Astrocyte (in vitro differentiated cells and primary cell): ENCODE measurements around the gene NSD1. TPM values are rescaled to one million over a fixed set of nuclear protein-coding genes. Genes with fewer than 3 reads are reported as not detected.

Experiments
- DNase-seq: peaks from one replicate; pipeline ENCODE4 v3.0.0-alpha.2; 2010; ENCODE audit warnings: low read depth
- FAIRE-seq: peaks from 2 replicates; lab custom pipeline; 2011; peaks lifted over from hg19 to GRCh38; lab: Jason Lieb, UNC
- H2AFZ ChIP-seq: 2 replicates; pipeline ENCODE4 v1.6.0; 2012; ENCODE audit warnings: low read depth, low read length, inconsistent platforms
- H3K27ac ChIP-seq: 2 replicates; pipeline ENCODE4 v1.5.1; 2011; ENCODE audit warnings: low read depth, low read length, inconsistent platforms
- H3K27me3 ChIP-seq: 2 replicates; pipeline ENCODE4 v1.6.0; 2011; ENCODE audit warnings: low read length, inconsistent platforms; ENCODE audit not compliant: insufficient read depth
- H3K36me3 ChIP-seq: 2 replicates; pipeline ENCODE4 v1.5.1; 2011; ENCODE audit warnings: low read length, inconsistent platforms; ENCODE audit not compliant: insufficient read depth
- H3K4me1 ChIP-seq: 2 replicates; pipeline ENCODE4 v1.5.1; 2011; ENCODE audit warnings: low read length, inconsistent platforms; ENCODE audit not compliant: insufficient read depth
- H3K4me2 ChIP-seq: 2 replicates; pipeline ENCODE4 v1.6.0; 2012; ENCODE audit warnings: low read length, inconsistent platforms
- H3K4me3 ChIP-seq: 2 replicates; pipeline ENCODE4 v1.5.1; 2011; ENCODE audit warnings: low read depth, mild to moderate bottlenecking, low read length, inconsistent platforms; ENCODE audit not compliant: insufficient read depth
- H3K79me2 ChIP-seq: 2 replicates; pipeline ENCODE4 v1.6.0; 2012; ENCODE audit warnings: mild to moderate bottlenecking, low read length, inconsistent platforms; ENCODE audit not compliant: insufficient read depth
- H3K9ac ChIP-seq: 2 replicates; pipeline ENCODE4 v1.6.0; 2012; ENCODE audit warnings: mild to moderate bottlenecking, low read length, inconsistent platforms
- H3K9me3 ChIP-seq: 2 replicates; pipeline ENCODE4 v1.5.1; 2012; ENCODE audit warnings: low read depth, mild to moderate bottlenecking, low read length, inconsistent platforms; ENCODE audit not compliant: insufficient read depth
- H4K20me1 ChIP-seq: 2 replicates; pipeline ENCODE4 v1.6.0; 2012; ENCODE audit warnings: low read length, inconsistent platforms; ENCODE audit not compliant: insufficient read depth
- H3K27ac Mint-ChIP-seq: one replicate; pipeline ENCODE4 v1.8.0; 2021; ENCODE audit warnings: mild to moderate bottlenecking, mixed read lengths; ENCODE audit not compliant: unreplicated experiment
- H3K27me3 Mint-ChIP-seq: one replicate; pipeline ENCODE4 v1.8.0; 2021; ENCODE audit warnings: low read depth, mixed read lengths; ENCODE audit not compliant: unreplicated experiment
- H3K36me3 Mint-ChIP-seq: one replicate; pipeline ENCODE4 v1.8.0; 2021; ENCODE audit warnings: low read depth, mixed read lengths; ENCODE audit not compliant: unreplicated experiment
- H3K4me1 Mint-ChIP-seq: one replicate; pipeline ENCODE4 v1.8.0; 2021; ENCODE audit warnings: low read depth, mixed read lengths; ENCODE audit not compliant: unreplicated experiment
- H3K4me3 Mint-ChIP-seq: one replicate; pipeline ENCODE4 v1.8.0; 2021; ENCODE audit warnings: mild to moderate bottlenecking, moderate library complexity, mixed read lengths; ENCODE audit not compliant: unreplicated experiment
- H3K9me3 Mint-ChIP-seq: one replicate; pipeline ENCODE4 v1.8.0; 2021; ENCODE audit warnings: mild to moderate bottlenecking, mixed read lengths; ENCODE audit not compliant: unreplicated experiment
- CTCF ChIP-seq: IDR thresholded peaks from 2 replicates; pipeline ENCODE4 v1.5.1; 2011; ENCODE audit warnings: low read depth, mild to moderate bottlenecking, inconsistent platforms, low read length, moderate library complexity; ENCODE audit not compliant: insufficient read depth
- EZH2 ChIP-seq: IDR thresholded peaks from 2 replicates; pipeline ENCODE4 v1.6.1; 2012; ENCODE audit warnings: mild to moderate bottlenecking, low read length, inconsistent platforms; ENCODE audit not compliant: insufficient read depth
- total RNA-seq: library from RNA; stranded (reverse); gene quantifications from 2 replicates; pipeline ENCODE4 v1.2.1, GENCODE V29; 2021

NSD1 gene
- total RNA-seq, 1 donor from 2014 or later: 71.9 TPM

DNA sequence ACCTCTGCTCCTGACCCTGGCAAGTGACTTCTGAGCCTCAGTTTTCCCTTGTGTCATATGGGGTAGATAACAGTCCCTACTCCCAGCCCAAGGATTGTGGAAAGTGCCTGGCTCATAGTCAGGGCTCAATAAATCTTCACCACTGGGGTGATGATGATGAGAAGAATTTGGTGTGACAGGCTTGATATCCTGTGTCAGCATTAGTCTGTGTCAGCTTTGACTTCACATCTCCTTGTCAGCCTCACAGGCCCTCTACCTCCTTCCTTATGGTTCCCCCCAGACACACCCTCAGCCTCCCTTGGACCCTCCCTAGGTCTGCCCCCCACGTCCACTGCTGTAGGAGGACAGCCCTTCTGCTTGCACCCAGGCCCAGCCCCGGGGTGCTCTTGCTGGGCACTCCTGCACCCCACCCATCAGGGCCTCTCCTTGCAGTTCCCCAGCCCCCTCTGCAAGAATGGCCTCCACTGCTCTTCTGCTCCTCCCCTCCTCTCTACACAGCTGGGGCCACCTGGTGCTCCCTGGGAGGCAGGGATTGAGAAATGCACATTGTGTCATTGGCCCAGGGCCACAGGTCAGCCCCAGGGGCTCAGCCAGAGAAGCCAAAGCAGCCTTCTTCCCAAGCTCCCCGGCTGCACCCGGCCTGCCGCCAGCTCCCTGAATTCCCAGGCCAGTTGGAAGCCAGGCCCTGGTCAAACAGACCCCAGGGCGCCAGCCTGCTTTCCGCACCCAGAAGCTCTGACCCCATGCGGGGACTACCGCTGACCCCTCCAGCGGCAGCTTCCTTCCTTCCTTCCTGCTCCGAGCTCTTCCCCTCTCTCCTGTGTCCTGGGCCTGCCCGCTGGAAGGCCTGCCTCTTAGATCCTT, 39.1 kb upstream of the NSD1 start:
- Histone ChIP-seq H3K9ac (no peak overlapping the region), H3K79me2 (no peaks in the 10 kb centered on the region), H3K36me3 (no peaks in the 10 kb centered on the region), H4K20me1 (no peaks in the 10 kb centered on the region), H3K27ac (no peak overlapping the region), H3K4me2 (no peak overlapping the region), H3K4me3 (no peak overlapping the region), H3K4me1 (no peaks in the 10 kb centered on the region), H2AFZ (no peak overlapping the region), H3K9me3 (no peaks in the 10 kb centered on the region), H3K27me3 (no peaks in the 10 kb centered on the region)
- Mint-ChIP-seq H3K27ac (peak overlapping the region; percentile 47), H3K36me3 (peaks cover 1% of the 10 kb centered on the region), H3K9me3 (no peaks in the 10 kb centered on the region), H3K4me3 (no peak overlapping the region), H3K27me3 (peaks cover 21% of the 10 kb centered on the region), H3K4me1 (peaks cover 4% of the 10 kb centered on the region)
- FAIRE-seq: no peak
- no peak for DNase-seq
- TF ChIP-seq CTCF (no peak), EZH2 (no peak)

- no peaks in the 10 kb centered on the region for H3K9me3 ChIP-seq
- H3K27me3 Mint-ChIP-seq: peaks cover 20% of the 10 kb centered on the region
- no peaks in the 10 kb centered on the region for H3K36me3 ChIP-seq
- no peak for FAIRE-seq
- no peak overlapping the region for H3K4me2 ChIP-seq
- H2AFZ ChIP-seq: no peak overlapping the region
- no peaks in the 10 kb centered on the region for H3K79me2 ChIP-seq
- no peaks in the 10 kb centered on the region for H3K9me3 Mint-ChIP-seq
- H4K20me1 ChIP-seq: no peaks in the 10 kb centered on the region
- H3K27me3 ChIP-seq: no peaks in the 10 kb centered on the region
- H3K27ac ChIP-seq: no peak overlapping the region
- H3K27ac Mint-ChIP-seq: no peak overlapping the region
- H3K4me3 Mint-ChIP-seq: no peak overlapping the region
- H3K4me1 ChIP-seq: no peaks in the 10 kb centered on the region
- no peak overlapping the region for H3K9ac ChIP-seq
- H3K4me3 ChIP-seq: no peak overlapping the region
- no peak for DNase-seq
- TF ChIP-seq CTCF (no peak), EZH2 (no peak)
- peaks cover 4% of the 10 kb centered on the region for H3K4me1 Mint-ChIP-seq
- peaks cover 1% of the 10 kb centered on the region for H3K36me3 Mint-ChIP-seq
Measured at GRCh38 chr5:177095088-177095669, 38.4 kb upstream of the NSD1 start.
